ENCODE data around the gene SDHAF1.

GRCh38 chr19:35963514-35963913 is 31.5 kb upstream of the SDHAF1 start:
- TF ChIP-seq CTCF (conservative IDR thresholded peaks at IDR 0.05; ENCODE audit: low read length) (no peak), EZH2phosphoT487 (IDR thresholded peaks at IDR 0.05; ENCODE audit: borderline replicate concordance) (no peak)

Data from Loucy (cell line).